ENCODE results near the gene C9orf85. TPM values are rescaled to one million over a fixed set of nuclear protein-coding genes. Genes with fewer than 3 reads are reported as not detected.
"Not testable (repeated sequence)": the region's sequence is repeated elsewhere in the genome, so short reads cannot be mapped to it uniquely, and the experiment has no call there.

The C9orf85 gene
- total RNA-seq, 2 donors from 2014 or later, result 7.5 to 9.3 TPM

GRCh38 chr9:71990466-71990865, 79.0 kb downstream of the C9orf85 start:
- Histone ChIP-seq H3K4me1 (ENCODE audit: control insufficient read depth, insufficient read depth, low read length) (no peaks in the 10 kb centered on the region), H3K9ac (ENCODE audit: extremely low read depth, low read length, poor library complexity, severe bottlenecking) (no peak overlapping the region), H3K27me3 (ENCODE audit: control insufficient read depth, insufficient read depth, low read length, poor library complexity, severe bottlenecking) (no peaks in the 10 kb centered on the region), H3K27ac (ENCODE audit: low read depth, low read length) (no peak overlapping the region), H3K4me3 (ENCODE audit: low read length) (no peak overlapping the region), H3K36me3 (ENCODE audit: control insufficient read depth, insufficient read depth, low read length) (no peaks in the 10 kb centered on the region), H3K9me3 (ENCODE audit: control insufficient read depth, low read length) (no peaks in the 10 kb centered on the region)
- no peak for DNase-seq
- Mint-ChIP-seq H3K4me1 (peaks cover 6% of the 10 kb centered on the region), H3K4me3 (no peak overlapping the region), H3K27me3 (ENCODE audit: insufficient read depth) (no peaks in the 10 kb centered on the region), H3K9me3 (no peaks in the 10 kb centered on the region), H3K27ac (no peak overlapping the region), H3K36me3 (ENCODE audit: low read depth) (no peaks in the 10 kb centered on the region)
- WGBS, 2 experiments (ENCODE audit: insufficient coverage in 1 of 2, insufficient read length in 1 of 2), result 85% methylated on average over 1 of the region's 1 CpG; no CpG with 5 or more reads in 1 of the 2 experiments
- no peak for TF ChIP-seq CTCF (conservative IDR thresholded peaks at IDR 0.05)

GRCh38 chr9:72005451-72005850, 94.0 kb downstream of the C9orf85 start:
- no peaks in the 10 kb centered on the region for H3K36me3 ChIP-seq (ENCODE audit: control insufficient read depth, insufficient read depth, low read length)
- Mint-ChIP-seq H3K4me1 (peaks cover 4% of the 10 kb centered on the region), H3K27me3 (ENCODE audit: insufficient read depth) (no peaks in the 10 kb centered on the region), H3K4me3 (no peak overlapping the region), H3K27ac (no peak overlapping the region), H3K9me3 (peaks cover 14% of the 10 kb centered on the region), H3K36me3 (ENCODE audit: low read depth) (peaks cover 7% of the 10 kb centered on the region)
- TF ChIP-seq CTCF (conservative IDR thresholded peaks at IDR 0.05), result no peak
- no peak overlapping the region for H3K9ac ChIP-seq (ENCODE audit: extremely low read depth, low read length, poor library complexity, severe bottlenecking)
- H3K4me3 ChIP-seq (ENCODE audit: low read length), result no peak overlapping the region
- no peak overlapping the region for H3K27ac ChIP-seq (ENCODE audit: low read depth, low read length)
- peaks cover 15% of the 10 kb centered on the region for H3K9me3 ChIP-seq (ENCODE audit: control insufficient read depth, low read length)
- H3K27me3 ChIP-seq (ENCODE audit: control insufficient read depth, insufficient read depth, low read length, poor library complexity, severe bottlenecking), result no peaks in the 10 kb centered on the region
- no peaks in the 10 kb centered on the region for H3K4me1 ChIP-seq (ENCODE audit: control insufficient read depth, insufficient read depth, low read length)
- no peak for DNase-seq

GRCh38 chr9:72006501-72006900, 95.1 kb downstream of the C9orf85 start:
- no peak overlapping the region for H3K27ac Mint-ChIP-seq

DNA sequence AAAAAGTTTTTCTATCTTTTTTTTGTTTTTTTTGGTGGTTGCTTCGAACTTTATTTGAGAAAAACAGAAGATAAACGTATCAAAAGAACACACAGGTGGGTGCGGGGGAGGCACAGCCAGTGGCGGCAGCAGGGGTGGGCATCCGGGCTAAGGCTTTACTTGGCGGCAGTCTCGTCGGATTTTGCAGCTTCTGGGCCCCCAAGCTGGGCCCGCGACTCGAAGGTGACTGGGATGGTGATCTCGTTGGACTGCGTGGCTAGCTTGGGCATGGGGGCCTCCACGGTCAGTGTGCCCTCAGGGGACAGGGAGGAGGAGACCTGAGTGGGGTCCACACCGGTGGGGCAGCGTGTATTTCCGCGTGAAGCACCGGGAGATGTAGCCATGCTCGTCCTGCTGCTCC, 96.3 kb downstream of the C9orf85 start:
- peak overlapping the region; percentile 44 for H3K27ac Mint-ChIP-seq
- H3K9ac ChIP-seq (ENCODE audit: extremely low read depth, low read length, poor library complexity, severe bottlenecking); H3K36me3 Mint-ChIP-seq (ENCODE audit: low read depth); H3K27me3 Mint-ChIP-seq (ENCODE audit: insufficient read depth); H3K4me3 ChIP-seq (ENCODE audit: low read length); H3K4me1 Mint-ChIP-seq; H3K4me3 Mint-ChIP-seq; H3K4me1 ChIP-seq (ENCODE audit: control insufficient read depth, insufficient read depth, low read length); H3K9me3 Mint-ChIP-seq; H3K9me3 ChIP-seq (ENCODE audit: control insufficient read depth, low read length); H3K36me3 ChIP-seq (ENCODE audit: control insufficient read depth, insufficient read depth, low read length); H3K27me3 ChIP-seq (ENCODE audit: control insufficient read depth, insufficient read depth, low read length, poor library complexity, severe bottlenecking); H3K27ac ChIP-seq (ENCODE audit: low read depth, low read length); DNase-seq: not testable (repeated sequence)
- WGBS, 2 experiments (ENCODE audit: insufficient coverage in 1 of 2, insufficient read length in 1 of 2), result 90% methylated on average over 20 of the region's 20 CpGs; no CpG with 5 or more reads in 1 of the 2 experiments

More at GRCh38 chr9:72006501-72006900, 95.1 kb downstream of the C9orf85 start:
- no peak for TF ChIP-seq CTCF (conservative IDR thresholded peaks at IDR 0.05)
- Mint-ChIP-seq H3K9me3 (peaks cover 4% of the 10 kb centered on the region), H3K27me3 (ENCODE audit: insufficient read depth) (no peaks in the 10 kb centered on the region), H3K4me1 (peaks cover 4% of the 10 kb centered on the region), H3K36me3 (ENCODE audit: low read depth) (peaks cover 3% of the 10 kb centered on the region), H3K4me3 (no peak overlapping the region)
- 85 to 92% methylated on average over 2 to 5 of the region's 5 CpGs for WGBS, 2 experiments (ENCODE audit: insufficient coverage in 1 of 2, insufficient read length in 1 of 2)
- Histone ChIP-seq H3K27me3 (ENCODE audit: control insufficient read depth, insufficient read depth, low read length, poor library complexity, severe bottlenecking) (no peaks in the 10 kb centered on the region), H3K4me1 (ENCODE audit: control insufficient read depth, insufficient read depth, low read length) (no peaks in the 10 kb centered on the region), H3K9me3 (ENCODE audit: control insufficient read depth, low read length) (peaks cover 9% of the 10 kb centered on the region), H3K36me3 (ENCODE audit: control insufficient read depth, insufficient read depth, low read length) (no peaks in the 10 kb centered on the region), H3K27ac (ENCODE audit: low read depth, low read length) (no peak overlapping the region), H3K4me3 (ENCODE audit: low read length) (no peak overlapping the region), H3K9ac (ENCODE audit: extremely low read depth, low read length, poor library complexity, severe bottlenecking) (no peak overlapping the region)
- DNase-seq, result no peak
